ENCODE measurements around the gene PRKCE.
"Not testable (repeated sequence)": the region's sequence is repeated elsewhere in the genome, so short reads cannot be mapped to it uniquely, and the experiment has no call there.

The PRKCE gene

DNA sequence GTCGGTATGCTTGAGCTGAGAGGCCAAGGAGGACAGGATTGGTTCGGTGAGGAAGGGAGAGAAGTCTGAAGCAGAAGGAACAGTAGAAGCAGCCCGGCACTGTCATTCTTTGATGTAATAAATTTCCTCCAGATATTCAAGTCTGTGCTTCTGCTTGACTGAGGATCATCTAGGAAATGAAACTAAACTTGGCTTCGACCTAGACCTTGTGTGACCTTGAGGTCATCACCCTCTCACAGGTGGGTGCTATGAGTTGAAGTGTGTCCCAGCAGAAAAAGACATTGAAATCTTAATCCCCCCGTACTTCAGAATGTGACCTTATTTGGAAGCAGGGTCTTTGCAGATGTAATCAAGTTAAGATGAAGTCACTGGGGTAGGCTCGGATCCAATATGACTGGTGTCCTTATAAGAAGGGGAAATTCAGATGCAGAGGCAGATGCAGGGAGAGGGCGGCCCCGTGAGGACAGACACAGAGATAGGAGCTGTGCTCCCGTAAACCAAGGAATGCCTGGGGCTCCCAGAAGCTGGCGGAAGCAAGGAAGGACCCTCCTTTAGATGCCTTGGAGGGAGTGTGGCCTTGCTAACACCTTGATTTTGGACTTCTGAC is 49.0 kb downstream of the PRKCE start:
- no peak for DNase-seq

DNA sequence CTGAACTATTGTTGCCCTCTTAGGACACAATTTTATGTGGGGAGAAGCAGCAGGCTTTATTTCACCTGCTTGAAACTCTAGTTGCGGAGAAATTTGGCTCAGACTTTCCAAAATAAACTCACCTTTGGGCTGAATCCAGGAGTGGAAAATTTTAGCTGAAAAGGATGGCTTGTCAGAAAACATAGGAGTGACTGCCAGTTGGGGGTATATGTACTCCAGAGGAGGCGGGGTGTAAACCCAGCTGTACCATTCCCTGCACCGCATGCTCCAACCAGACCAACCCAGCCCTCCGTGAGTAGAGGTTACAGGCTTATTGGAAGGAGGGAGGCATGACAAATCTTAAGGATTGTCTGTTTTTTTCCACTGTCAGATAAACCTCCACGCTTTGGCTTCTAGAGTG is 53.8 kb downstream of the PRKCE start:
- no peak for DNase-seq

DNA sequence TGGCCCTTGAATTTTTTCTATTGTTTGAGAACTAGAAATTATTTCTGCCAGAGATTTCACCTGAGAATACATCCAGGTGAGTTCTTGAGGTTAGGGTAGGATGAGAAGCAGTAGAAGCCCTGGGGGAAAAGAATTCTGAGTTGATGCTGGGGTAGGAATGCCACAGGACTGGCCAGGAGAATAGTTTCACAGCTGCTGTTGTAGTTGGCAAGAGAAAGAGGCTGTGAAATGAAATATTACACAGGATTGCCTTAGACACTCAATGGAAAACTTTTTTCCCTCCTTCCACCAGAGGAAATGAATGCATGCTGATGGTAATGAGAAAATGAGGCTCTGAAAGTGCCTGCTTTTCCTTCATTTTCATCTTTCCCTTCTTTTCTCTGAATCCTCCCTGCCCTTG is 54.6 kb downstream of the PRKCE start:
- no peak for DNase-seq

DNA sequence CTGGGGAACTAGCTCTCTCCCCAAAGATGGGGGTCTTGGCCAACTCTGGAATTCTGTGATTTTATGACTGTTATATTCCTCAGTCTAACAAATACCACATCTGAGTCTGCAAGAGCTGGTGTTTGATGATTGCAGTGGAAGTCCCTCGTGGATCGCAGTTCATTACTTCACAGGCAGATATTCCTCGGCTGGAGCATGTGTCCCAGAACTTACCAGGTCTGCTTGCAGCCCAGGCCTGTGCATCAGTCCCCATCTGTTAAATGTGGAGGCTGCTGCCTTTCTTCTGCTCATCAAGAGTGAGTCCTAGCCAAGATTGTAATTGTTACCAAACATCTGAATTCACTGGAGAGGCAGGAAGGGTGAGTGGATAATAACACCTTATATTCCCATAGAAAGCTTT is 55.5 kb downstream of the PRKCE start:
- no peak for DNase-seq

DNA sequence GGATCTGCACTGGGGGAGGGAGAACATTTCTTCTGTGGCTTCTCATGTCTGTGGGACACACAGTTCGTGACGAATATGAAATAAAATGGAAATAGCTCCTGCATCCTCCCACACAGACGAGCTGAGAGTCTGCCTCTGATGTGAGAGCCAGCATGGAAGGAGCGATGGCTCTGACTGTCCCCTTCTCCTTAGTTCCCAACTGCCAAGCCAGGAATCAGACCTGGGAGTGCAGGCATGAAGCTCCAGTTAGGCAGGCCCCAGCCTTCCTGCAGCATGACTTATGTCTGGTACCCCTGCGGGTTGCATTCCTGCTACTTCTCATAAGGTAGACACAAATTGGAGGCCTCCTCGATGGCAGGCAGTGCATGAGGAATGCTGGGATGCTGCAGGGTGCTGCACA is 56.2 kb downstream of the PRKCE start:
- DNase-seq = no peak

DNA sequence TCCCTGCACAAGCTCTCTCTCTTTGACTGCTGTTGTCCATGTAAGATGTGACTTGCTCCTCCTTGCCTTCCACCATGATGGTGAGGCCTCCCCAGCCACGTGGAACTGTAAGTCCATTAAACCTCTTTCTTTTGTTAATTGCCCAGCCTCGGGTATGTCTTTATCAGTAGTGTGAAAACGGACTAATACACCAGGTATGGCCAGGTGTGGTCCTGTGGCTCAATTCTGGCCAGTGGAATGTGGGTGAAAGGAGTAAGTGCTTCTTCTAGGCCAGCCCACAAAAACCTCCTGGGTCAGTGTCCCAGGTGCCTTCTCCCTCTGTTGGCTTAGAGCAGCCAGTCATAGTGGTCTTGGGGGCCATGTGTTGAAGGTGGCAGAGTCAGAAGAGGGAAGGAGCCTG is 57.0 kb downstream of the PRKCE start:
- no peak for DNase-seq

DNA sequence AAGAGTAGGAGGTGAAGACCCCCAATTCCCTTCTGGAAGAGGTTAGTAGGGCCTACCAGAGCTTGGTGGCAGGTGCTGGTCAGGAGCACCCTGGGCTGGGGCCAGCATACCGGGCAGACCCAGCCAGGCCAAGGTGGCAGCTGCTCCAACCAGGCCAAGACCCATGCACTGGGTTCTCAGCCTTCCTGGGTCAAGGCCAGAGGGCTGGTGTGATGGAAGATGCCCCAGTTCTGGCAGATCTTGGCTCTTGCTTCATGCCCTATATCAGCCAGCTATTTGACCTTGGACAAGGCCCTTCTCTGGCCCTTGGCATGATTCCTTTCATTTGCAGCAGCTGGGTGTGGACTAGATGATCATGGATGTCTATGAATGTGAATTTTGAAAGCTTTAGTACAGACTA is 57.7 kb downstream of the PRKCE start:
- no peak for DNase-seq

DNA sequence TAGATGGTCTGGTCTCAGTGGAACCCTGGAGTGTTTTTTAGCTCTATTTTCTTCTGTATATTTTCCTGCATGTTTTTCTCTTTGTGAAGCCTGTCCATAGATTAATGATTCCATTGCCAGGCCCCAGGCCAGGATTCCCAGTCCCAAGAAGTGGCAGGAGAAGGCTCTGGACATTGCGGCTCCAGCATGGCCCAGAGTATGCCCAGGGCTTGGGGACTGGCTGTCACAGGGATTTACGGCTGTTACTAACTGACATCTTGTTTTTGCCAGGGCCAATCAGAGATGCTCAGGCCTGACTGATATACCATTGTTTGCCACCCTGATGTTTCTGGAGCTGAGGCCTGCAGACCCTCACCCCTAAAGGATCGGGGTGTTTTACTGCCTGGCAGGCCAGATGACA is 59.0 kb downstream of the PRKCE start:
- DNase-seq = no peak

DNA sequence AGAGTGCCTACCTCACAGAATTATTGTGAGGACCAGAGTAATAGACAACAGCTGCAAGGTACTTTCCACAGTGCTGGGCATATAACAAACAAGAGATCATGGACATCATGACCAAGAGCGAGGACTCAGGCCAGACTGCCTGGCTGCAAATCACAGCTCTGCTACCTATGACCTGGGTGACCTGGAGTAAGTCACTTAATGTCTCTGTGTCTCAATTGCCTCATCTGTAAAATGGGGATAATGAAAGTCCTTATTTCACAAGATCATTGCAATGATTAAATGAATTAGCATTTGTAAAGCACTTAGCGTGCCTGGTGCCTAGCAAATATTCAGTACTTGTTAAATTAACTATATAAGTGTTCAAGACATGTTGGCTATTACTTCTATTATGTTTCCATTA is 59.7 kb downstream of the PRKCE start:
- DNase-seq = no peak

DNA sequence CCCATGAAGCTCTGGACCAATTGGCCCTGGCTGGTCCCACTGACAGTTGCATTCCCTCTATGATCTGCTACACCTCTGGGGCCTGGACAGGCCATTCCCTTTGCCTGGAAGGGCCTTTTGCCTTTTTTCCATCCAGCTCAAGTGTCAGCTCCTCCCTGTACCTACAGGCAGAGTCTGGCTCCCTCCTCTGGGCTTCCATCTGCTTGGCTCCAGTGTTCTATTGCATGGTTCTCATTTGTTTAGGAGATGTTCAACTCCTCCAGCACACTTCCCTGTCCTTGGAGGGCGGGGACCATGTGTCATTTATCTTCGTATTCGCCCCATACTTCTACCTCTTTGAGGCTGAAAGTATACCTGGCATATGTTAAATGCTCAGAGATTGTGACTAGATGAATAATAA is 61.1 kb downstream of the PRKCE start:
- DNase-seq = no peak

DNA sequence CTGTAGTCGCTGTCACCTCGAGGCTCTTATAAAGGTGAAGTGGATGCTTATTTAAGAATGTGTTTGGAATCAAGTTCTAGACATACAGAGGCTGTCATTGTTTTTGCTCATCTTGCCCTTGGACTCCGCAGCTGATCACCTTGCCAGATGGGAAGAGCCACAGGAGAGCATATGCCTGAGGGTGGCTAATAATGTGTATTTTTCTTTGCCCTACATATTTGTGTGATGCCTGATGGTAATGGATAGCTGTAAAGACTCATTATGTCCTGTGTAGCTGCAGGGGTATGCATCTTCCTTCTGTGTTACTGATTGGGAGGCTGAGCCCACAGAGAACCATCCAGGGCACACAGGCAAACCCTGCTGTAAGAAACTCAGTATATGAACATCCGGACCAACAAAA is 61.7 kb downstream of the PRKCE start:
- DNase-seq = no peak

DNA sequence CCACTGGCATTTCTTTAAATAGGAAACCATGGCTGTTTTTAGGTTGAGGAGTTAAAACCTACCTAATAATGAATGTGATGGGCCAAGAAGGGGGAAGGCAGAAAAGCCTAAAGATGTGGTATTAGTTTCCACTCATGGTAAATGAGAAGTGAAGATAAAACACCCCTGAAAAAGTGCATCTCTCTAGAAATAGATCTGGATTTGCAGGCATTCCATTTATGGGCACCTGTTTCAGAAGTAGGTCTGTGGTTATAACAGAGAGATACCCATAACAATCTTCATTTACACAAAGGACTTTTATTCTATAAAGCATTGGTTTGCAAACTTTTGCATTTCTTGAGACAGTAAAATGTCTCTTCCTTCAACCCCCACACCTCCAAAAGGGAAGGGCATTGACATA is 62.1 kb downstream of the PRKCE start:
- DNase-seq = no peak

DNA sequence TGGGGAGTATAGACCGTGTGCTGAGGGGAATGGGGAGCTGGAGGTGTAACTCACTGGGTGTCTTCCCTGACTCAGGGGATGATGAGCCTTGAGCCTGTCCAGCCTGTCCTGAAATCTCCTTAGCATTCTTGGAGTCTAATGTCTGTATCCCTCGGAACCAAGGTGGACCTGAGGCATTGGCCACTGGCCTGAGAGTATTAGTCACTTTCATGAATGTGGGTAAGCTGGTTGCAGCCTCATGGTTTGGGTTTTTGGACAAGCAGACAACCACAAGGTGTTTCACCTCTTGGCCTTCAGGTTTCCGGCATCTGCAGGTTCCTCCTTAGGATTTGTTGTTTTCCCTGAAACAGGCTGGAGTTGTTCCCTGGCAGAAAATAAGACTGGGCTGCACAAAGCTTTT is 63.2 kb downstream of the PRKCE start:
- no peak for DNase-seq

DNA sequence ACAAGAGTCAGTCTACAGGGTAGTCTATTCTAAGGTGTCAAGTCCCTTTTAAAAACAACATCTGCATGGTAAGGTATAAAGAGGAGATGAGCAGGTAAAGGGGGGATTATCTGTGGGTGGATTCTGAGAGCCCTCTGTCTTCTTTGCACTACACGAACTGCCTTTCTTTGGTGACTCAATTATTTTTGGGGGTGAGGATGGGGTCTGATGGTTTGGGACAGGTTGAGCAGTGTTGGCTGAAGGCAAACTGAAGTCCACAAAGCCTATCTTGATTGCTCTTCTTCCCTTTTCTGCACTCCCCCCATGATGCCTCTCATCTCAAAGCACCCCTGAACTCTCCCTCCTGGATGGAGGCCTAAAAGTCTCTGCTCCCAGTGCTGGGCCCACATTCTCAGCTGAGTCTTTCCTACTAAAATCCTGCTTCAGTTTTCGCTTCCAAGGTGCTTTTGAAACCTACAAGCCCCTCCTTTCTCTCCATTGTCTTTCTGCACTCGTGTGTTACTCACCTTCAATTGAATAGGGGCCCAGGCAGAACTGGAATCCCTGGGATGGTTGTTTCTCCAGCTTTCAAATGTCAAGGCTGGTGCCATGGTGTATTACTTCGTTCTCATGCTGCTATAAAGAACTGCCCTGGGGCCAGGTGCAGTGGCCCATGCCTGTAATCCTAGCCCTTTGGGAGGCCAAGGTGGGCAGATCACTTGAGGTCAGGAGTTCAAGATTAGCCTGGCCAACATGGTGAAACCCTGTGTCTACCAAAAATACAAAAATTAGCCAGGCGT is 64.3 kb downstream of the PRKCE start:
- DNase-seq = no peak

DNA sequence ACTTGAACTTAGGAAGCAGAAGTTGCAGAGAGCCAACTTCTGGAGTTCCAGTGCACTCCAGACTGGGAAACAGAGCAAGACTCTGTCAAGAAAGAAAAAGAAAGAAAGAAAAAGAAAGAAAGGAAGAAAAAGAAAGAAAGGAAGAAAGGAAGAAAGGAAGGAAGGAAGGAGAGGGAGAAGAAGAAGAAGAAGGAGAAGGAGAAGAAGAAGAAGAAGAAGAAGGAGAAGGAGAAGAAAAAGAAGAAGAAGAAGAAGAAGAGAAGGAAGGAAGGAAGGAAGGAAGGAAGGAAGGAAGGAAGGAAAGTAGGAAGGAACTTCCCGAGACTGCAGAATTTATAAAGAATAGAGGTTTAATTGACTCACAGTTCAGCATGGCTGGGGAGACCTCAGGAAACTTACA is 65.0 kb downstream of the PRKCE start:
- not testable (repeated sequence) for DNase-seq

DNA sequence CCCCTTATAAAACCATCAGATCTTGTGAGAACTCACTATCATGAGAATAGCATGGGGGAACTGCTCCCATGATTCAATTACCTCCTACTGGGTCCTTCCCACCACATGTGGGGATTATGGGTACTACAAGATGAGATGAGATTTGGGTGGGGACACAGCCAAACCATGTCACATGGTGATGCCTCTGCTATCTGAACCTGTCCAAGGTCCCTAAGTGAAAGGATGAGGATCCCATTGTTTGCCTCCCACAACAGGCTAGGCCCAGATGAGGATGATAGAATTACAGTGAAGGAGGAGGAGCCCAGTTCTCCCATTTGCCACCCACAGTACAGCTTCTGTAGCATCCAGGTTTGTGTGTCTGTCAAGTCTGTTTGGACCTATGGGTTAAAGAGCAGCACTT is 65.4 kb downstream of the PRKCE start:
- DNase-seq = no peak

DNA sequence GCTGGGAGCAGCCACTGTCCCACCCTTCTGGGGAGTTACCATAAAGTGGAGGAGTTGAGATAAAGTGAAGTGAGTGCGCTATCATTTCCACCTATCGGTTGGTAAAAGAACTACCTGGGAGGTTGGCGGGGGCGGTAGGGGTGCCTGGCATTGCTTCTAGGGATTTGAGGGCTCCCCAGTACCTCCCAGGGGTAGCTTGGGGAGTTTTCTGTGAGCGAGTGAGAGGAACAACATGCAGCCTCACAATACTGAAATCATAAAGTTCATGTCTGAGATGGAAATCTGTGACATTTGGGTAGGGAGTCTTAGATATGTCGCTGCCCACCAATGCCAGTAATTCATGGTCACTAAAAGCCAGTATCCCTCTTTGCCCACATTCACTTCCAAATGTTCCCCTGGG is 68.7 kb downstream of the PRKCE start:
- no peak for DNase-seq

DNA sequence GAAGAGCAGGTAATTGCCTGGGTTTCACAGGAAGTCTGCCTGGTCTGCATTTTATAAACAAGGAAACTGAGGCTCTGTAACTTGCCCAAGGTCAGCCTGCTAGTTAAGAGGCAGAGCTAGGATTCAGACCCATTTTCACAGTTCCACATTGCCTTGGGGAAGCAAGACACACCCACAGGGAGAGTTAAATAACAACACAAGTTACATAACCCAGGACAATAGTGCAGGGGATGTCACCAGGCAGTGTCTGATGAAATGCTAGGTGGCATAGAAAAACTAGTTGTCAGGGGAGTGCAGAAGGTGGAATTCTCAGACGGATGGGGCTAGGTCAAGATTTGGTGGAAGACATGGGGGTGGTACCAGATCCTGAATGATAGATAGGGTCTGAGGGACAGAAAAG is 69.7 kb downstream of the PRKCE start:
- DNase-seq = no peak

DNA sequence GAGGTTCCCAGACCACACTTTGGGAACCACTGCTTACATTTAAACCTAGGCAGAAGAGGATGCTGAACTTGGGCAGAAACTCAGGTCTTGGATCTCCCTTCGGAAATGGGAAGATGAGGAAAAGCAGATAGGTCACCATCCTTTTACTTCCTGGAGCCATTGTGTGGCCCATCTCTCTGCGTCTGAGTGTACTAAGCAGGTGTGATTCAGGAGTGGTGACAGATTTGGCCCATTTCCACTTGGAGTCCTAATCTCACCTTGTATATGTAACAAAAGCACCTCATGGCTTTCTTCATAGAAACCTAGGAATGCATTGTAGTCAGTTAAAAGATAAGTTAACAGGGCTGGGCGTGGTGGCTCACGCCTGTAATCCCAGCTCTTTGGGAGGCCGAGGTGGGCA is 71.0 kb downstream of the PRKCE start:
- no peak for DNase-seq

DNA sequence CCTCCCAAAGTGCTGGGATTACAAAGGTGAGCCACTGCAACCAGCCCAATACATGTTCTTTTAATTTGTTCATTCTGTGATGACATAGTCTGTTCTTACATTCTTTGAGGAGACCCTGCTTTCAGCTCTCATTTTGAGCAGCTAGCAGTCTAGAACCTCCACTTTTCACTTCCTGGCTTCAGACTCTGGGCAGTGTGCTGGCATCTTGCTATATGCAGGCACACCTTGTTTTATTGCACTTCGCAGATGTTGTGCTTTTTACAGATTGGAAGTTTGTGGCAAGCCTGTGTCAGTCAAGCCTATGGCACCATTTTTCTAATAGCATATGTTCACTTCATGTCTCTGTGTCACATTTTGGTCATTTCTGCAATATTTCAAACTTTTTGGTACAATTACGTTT is 72.4 kb downstream of the PRKCE start:
- DNase-seq = no peak

DNA sequence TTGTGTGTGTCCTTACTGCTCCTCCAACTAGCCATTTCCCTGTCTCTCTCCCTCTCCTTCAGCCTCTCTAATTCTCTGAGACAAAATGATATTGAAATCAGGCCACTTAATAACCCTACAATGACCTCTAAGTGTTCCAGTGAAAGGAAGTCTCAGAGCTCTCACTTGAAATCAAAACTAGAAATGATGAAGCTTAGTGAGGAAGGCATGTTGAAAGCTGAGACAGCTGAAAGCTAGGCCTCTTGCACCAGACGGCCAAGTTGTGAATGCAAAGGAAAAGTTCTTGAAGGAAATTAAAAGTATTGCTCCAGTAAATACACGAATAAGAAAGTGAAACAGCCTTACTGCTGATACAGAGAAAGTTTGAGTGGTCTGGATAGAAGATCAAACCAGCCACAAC is 72.9 kb downstream of the PRKCE start:
- DNase-seq = no peak

DNA sequence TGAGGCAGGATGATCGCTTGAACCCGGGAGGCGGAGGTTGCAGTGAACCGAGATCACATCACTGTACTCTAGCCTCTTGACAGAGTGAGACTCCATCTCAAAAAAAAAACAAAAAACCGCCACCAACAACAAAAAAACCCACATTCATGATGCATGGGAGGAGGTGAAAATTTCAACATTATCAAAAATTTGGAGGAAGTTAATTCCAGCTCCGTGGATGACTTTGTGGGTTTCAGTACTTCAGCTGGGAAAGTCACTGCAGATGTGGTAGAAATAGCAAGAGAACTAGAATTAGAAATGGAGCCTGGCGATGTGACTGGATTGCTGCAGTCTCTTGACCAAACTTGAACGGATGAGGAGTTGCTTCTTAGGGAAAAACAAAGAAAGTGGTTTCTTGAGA is 74.3 kb downstream of the PRKCE start:
- DNase-seq = no peak

DNA sequence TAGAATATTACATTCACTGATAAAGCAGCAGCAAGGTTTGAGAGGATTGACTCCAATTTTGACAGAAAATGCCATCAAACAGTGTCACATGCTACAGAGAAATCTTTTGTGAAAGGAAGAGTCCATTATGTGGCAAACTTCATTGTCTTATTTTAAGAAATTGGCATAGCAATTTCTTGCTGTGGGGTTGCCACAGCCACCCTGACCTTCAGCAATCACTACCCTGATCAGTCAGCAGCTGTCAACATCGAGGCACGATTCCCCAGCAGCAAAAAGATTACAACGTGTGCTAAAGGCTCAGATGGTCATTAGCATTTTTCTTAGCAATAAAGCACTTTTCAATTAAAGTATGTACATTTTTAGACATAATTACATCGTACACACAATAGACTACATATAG is 74.7 kb downstream of the PRKCE start:
- no peak for DNase-seq

DNA sequence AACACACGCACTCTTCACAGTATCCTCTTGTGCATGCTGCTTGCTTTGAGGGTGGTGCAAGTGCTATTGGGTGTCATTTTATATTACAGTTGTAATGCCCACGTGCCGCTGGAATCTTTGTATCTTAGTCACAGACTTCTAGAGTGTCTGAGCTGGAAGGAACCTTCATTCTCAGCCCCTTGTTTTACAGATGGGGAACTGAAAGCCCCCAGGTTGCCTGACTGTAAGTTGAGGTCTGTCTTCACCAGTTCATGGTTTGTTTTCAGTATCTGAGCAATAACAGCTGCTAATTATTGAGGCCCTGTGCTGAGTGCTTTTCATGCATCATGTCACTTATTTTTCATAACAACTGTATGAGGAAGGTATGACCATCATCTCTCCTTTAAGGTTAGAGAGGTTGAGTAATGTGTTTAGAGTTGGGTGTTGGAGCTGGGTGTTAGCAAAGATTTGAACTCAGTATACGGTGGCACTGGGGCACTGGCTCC is 77.0 kb downstream of the PRKCE start:
- DNase-seq = no peak

Data from NCI-H446 treated with DMSO at 0.1 percent for 48 hours (cell line).